AG10803 (cell line): Measurements from ENCODE around the gene RASAL1.

Experiments used
- DNase-seq: peaks from one replicate; pipeline ENCODE4 v3.0.0; 2010; ENCODE audit warnings: low read depth
- H3K4me3 ChIP-seq: 2 replicates; pipeline ENCODE4 v1.5.1; 2011; ENCODE audit warnings: mild to moderate bottlenecking, low read length, control low read depth
- CTCF ChIP-seq: conservative IDR thresholded peaks from 2 replicates; pipeline ENCODE4 v1.5.1; 2011; ENCODE audit warnings: mild to moderate bottlenecking, low read length, control low read depth, inconsistent platforms

RASAL1 gene

GRCh38 chr12:113133666-113134065, 1.9 kb downstream of the RASAL1 start:
- H3K4me3 ChIP-seq, result no peak overlapping the region
- TF ChIP-seq CTCF, result no peak
- no peak for DNase-seq

- H3K4me3 ChIP-seq, result no peak overlapping the region
- no peak for DNase-seq
These were observed 2.5 kb downstream of the RASAL1 start for GRCh38 chr12:113133036-113133435.

DNA sequence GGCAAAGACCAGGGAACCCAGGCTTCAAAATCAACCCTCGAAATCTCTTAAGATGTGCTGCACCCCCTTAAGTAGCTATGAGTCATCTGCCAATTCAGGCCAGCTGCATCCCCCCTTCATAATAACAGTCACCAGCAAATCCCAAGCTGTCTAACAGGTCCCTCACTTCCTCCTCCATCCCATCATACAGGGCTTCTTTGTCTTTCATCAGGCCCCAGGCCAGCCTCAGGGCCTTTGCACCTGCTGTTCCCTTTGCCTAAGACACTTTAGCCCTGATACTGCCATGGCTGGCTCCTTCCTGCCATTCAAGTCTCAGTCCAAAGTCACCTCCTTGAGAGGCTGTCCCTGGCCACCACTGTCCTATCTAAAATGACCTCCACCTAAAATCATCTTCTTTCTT, 4.0 kb downstream of the RASAL1 start:
- H3K4me3 ChIP-seq, result no peak overlapping the region
- TF ChIP-seq CTCF, result no peak
- DNase-seq, result no peak

More at GRCh38 chr12:113133036-113133435, 2.5 kb downstream of the RASAL1 start:
- TF ChIP-seq CTCF, result no peak

- no peak for TF ChIP-seq CTCF
- no peak for DNase-seq
- H3K4me3 ChIP-seq, result no peak overlapping the region
These were observed 5.0 kb downstream of the RASAL1 start for GRCh38 chr12:113130457-113131135.

- no peak for DNase-seq
- TF ChIP-seq CTCF, result no peak
- no peak overlapping the region for H3K4me3 ChIP-seq
These were observed 5.7 kb downstream of the RASAL1 start for GRCh38 chr12:113129664-113130456.

DNA sequence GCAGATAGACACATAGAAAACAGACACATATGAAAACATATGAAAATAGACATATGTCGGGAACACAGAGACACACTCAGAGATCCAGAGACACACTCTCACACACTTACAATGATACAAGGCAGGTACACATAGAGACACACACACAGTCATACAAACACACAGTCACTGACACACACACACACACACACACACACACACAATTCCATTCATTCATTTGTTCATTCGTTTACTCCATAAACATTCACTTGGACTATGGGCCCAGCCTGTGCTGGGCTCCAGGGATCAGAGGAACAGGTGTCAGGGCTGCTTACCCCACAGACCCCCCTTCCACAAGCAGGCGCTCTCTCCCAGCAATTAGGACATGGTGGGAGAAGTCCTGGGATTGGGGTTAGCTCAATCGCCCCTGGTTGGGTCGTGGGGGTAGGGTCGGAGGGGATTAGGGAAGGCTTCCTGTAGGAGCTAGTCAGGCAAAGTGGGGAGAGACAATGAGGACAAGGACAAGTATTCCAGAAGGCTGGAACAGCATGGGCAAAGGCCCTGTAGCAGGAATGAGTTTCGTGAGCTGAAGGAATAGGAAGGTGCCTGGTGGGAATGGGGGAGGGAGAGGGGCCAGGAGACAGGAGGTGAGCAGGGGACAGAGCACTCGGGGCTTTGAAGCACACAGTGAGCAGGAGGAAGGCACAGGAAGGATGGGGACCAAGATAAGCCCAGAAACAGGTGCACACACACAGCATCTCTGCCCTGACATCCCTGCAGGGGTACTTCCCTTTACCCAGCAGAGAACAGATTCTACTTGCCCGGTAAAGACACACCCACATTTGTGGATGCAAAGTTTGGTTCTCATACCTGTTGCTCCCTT, 6.5 kb downstream of the RASAL1 start:
- no peak for DNase-seq
- no peak for TF ChIP-seq CTCF
- H3K4me3 ChIP-seq, result no peak overlapping the region
